GM23338 (cell line): ENCODE data around the gene SPATA31D4.
"Not testable (repeated sequence)": the region's sequence is repeated elsewhere in the genome, so short reads cannot be mapped to it uniquely, and the experiment has no call there.

Experiments
- CTCF ChIP-seq, 2 experiments: fragments of 200-600 bp in 1 of 2; sonication (generic) in 1 of 2; conservative IDR thresholded peaks; 2 replicates each; pipeline versions ENCODE4 v1.5.1 to v1.6.1; 2016 to 2017; ENCODE audit warnings: antibody characterized with exemption in 2 of 2, low read depth in 2 of 2, mild to moderate bottlenecking in 2 of 2, moderate library complexity in 1 of 2
- ETS1 ChIP-seq: IDR thresholded peaks from 2 replicates; pipeline ENCODE4 v1.6.1; 2016; ENCODE audit warnings: antibody characterized with exemption
- EZH2 ChIP-seq: fragments of 200-600 bp; sonication (generic); IDR thresholded peaks from one replicate; pipeline ENCODE4 v1.8.0; 2017; ENCODE audit warnings: antibody characterized with exemption, mild to moderate bottlenecking, low read depth; ENCODE audit not compliant: unreplicated experiment
- EZH2phosphoT487 ChIP-seq: fragments of 200-600 bp; sonication (generic); IDR thresholded peaks from one replicate; pipeline ENCODE4 v1.8.1; 2018; ENCODE audit warnings: antibody characterized with exemption; ENCODE audit not compliant: unreplicated experiment
- POLR2AphosphoS5 ChIP-seq: IDR thresholded peaks from 2 replicates; pipeline ENCODE4 v1.6.1; 2016; ENCODE audit warnings: antibody characterized with exemption, low read depth
- REST ChIP-seq: IDR thresholded peaks from one replicate; pipeline ENCODE4 v1.6.1; 2018; ENCODE audit warnings: antibody characterized with exemption; ENCODE audit not compliant: unreplicated experiment

- TF ChIP-seq CTCF (conservative IDR thresholded peaks at IDR 0.05; ENCODE audit: low read depth in 2 of 2); EZH2; POLR2AphosphoS5; EZH2phosphoT487; REST; ETS1: not testable (repeated sequence)
Observed at GRCh38 chr9:81943393-81943792, 15.2 kb downstream of the SPATA31D4 start, which contains the start of gene SPATA31D3.
